ENCODE measurements around the gene ADCY2. TPM values are rescaled to one million over a fixed set of nuclear protein-coding genes. Genes with fewer than 3 reads are reported as not detected.

ADCY2 gene
- total RNA-seq, 1 donor from 2014 or later: 1.5 TPM

- no peak for TF ChIP-seq CTCF (IDR thresholded peaks at IDR 0.05; ENCODE audit: unreplicated experiment)
- DNase-seq (ENCODE audit: low spot score): no peak
- Mint-ChIP-seq H3K9me3 (ENCODE audit: unreplicated experiment) (no peaks in the 10 kb centered on the region), H3K27me3 (ENCODE audit: unreplicated experiment) (peaks cover 1% of the 10 kb centered on the region), H3K4me1 (ENCODE audit: unreplicated experiment) (no peaks in the 10 kb centered on the region), H3K36me3 (ENCODE audit: low read depth, unreplicated experiment) (no peaks in the 10 kb centered on the region), H3K4me3 (ENCODE audit: unreplicated experiment) (no peak overlapping the region), H3K27ac (ENCODE audit: unreplicated experiment) (no peak overlapping the region)
These were observed 257.1 kb downstream of the ADCY2 start for GRCh38 chr5:7653046-7653445.

DNA sequence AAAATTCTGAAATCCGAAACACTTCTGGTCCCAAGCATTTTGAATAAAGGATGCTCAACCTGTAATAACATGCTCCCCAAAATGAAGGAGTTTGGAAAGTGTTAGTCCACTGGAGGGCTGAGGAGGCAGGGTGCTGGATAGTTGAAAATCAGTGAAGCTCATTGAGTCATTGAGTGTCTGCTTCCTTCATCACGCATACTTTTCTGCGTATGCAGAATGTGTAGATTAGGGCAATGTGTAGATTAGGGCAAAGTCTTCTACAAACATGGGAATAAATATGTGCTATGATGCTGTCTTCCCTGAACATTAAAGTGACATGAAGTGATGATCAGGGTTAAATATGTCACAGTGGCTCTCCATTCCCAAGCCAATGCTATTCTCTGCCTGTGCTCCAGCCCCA, 261.2 kb downstream of the ADCY2 start:
- Mint-ChIP-seq H3K4me3 (ENCODE audit: unreplicated experiment) (no peak overlapping the region), H3K27ac (ENCODE audit: unreplicated experiment) (no peak overlapping the region), H3K27me3 (ENCODE audit: unreplicated experiment) (no peaks in the 10 kb centered on the region), H3K9me3 (ENCODE audit: unreplicated experiment) (no peaks in the 10 kb centered on the region), H3K36me3 (ENCODE audit: low read depth, unreplicated experiment) (no peaks in the 10 kb centered on the region), H3K4me1 (ENCODE audit: unreplicated experiment) (no peaks in the 10 kb centered on the region)
- TF ChIP-seq CTCF (IDR thresholded peaks at IDR 0.05; ENCODE audit: unreplicated experiment): no peak
- DNase-seq (ENCODE audit: low spot score): no peak

DNA sequence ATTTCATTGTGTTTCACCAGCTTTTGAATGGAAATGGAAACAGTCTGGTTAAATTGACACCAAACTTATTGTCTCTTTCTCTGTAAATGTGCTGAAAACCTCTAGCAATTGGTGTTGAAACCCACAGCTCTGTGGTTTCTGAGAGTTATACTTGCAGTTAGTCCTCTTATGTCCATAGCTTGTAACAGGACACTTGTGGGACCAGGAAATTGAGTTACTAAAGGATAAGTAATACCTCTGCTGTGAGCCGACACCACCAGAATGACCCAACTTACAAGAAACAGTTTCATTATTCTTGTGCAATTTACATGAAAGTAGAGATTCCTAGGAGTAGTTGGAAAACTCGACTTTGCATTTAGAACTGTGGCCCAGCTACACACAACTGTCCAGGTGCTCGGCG, 263.5 kb downstream of the ADCY2 start:
- H3K4me1 Mint-ChIP-seq (ENCODE audit: unreplicated experiment): no peaks in the 10 kb centered on the region
- TF ChIP-seq CTCF (IDR thresholded peaks at IDR 0.05; ENCODE audit: unreplicated experiment): no peak
- no peak for DNase-seq (ENCODE audit: low spot score)
- H3K36me3 Mint-ChIP-seq (ENCODE audit: low read depth, unreplicated experiment): no peaks in the 10 kb centered on the region
- peaks cover 2% of the 10 kb centered on the region for H3K27me3 Mint-ChIP-seq (ENCODE audit: unreplicated experiment)
- H3K9me3 Mint-ChIP-seq (ENCODE audit: unreplicated experiment): no peaks in the 10 kb centered on the region
- H3K27ac Mint-ChIP-seq (ENCODE audit: unreplicated experiment): no peak overlapping the region
- no peak overlapping the region for H3K4me3 Mint-ChIP-seq (ENCODE audit: unreplicated experiment)

GRCh38 chr5:7662289-7662688, 266.4 kb downstream of the ADCY2 start:
- H3K4me3 Mint-ChIP-seq (ENCODE audit: unreplicated experiment): no peak overlapping the region
- H3K9me3 Mint-ChIP-seq (ENCODE audit: unreplicated experiment): no peaks in the 10 kb centered on the region
- no peaks in the 10 kb centered on the region for H3K36me3 Mint-ChIP-seq (ENCODE audit: low read depth, unreplicated experiment)
- no peak for DNase-seq (ENCODE audit: low spot score)
- H3K27ac Mint-ChIP-seq (ENCODE audit: unreplicated experiment): no peak overlapping the region
- no peaks in the 10 kb centered on the region for H3K4me1 Mint-ChIP-seq (ENCODE audit: unreplicated experiment)
- H3K27me3 Mint-ChIP-seq (ENCODE audit: unreplicated experiment): peaks cover 2% of the 10 kb centered on the region
- no peak for TF ChIP-seq CTCF (IDR thresholded peaks at IDR 0.05; ENCODE audit: unreplicated experiment)

DNA sequence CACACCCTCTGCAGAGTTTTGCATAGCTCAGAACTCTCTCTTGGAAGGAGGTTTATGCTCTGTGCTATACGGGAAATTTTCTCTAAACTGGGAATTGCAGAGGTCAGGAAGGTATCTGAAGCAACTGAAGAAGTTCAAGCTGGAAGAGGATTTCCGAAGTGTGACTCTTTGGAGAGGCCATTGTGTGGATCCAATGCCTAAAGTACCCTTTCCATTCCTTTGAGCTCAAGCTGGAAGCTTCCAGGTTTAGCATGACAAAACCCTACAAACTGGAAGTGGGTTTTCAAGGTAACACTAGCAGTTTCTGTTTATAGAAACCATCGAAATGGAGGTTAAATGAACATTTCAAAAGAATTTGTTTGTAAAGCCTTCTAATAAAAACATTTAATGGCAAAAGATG, 267.9 kb downstream of the ADCY2 start:
- H3K27ac Mint-ChIP-seq (ENCODE audit: unreplicated experiment): no peak overlapping the region
- H3K9me3 Mint-ChIP-seq (ENCODE audit: unreplicated experiment): no peaks in the 10 kb centered on the region
- H3K36me3 Mint-ChIP-seq (ENCODE audit: low read depth, unreplicated experiment): no peaks in the 10 kb centered on the region

More for the DNA sequence above, 267.9 kb downstream of the ADCY2 start:
- Mint-ChIP-seq H3K4me1 (ENCODE audit: unreplicated experiment) (no peaks in the 10 kb centered on the region), H3K27me3 (ENCODE audit: unreplicated experiment) (peaks cover 2% of the 10 kb centered on the region), H3K4me3 (ENCODE audit: unreplicated experiment) (no peak overlapping the region)
- DNase-seq (ENCODE audit: low spot score): no peak
- no peak for TF ChIP-seq CTCF (IDR thresholded peaks at IDR 0.05; ENCODE audit: unreplicated experiment)

Measured in endothelial cell (in vitro differentiated cells).